CD4-positive, alpha-beta T cell treated with Interferon alpha-2 for 1 hour (primary cell): ENCODE measurements around the gene ELAVL1.
A peak's percentile ranks its signal among the peaks of the same experiment; 100 is the strongest.
"Not testable (repeated sequence)": the region's sequence is repeated elsewhere in the genome, so short reads cannot be mapped to it uniquely, and the experiment has no call there.

Experiments
- DNase-seq, 2 donors: peaks; one replicate each; pipeline ENCODE4 v3.0.0-alpha.2; 2020 to 2022

Gene ELAVL1

DNA sequence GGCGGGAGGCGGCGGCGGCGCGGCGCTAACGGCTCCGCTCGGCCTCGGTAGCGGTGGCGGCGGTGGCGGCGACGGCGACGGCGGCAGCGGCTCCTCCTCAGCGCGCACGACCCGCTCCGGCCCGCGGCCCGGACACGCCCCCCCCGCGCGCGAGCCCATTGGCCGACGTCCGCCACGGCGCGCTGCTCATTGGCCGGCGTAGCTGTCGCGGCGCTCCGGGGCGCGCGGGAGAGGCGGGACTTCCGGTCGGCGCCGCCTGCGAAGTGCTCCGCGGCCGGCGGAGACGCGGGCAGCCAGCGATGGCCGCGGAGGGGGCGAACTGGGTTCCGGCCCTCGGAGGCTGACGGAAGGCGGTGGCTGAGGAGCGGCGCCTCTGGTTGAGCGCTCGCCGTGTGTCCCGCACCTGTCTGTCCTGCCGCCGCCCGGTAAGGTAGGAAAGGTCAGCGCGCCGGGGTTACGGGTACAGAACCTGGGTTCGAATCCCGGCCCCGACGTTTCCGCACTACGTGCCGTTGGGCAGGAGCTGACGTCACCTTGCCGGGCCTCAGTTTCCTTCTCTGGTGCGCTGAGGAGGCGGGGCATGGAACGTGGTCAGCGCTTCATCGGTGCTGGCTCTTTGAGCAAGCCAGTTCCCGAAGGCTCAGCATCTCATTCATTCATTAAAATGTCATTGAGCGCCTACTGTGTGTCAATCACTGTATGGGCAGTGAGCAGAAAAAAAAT lies at the start of gene ELAVL1:
Gene ELAVL1 (minus strand): TSS at position 108 of the 723 bp plus-strand sequence. CDS start 13,826 bp downstream, outside the sequence.
- DNase-seq = peak; percentile 88 to 93

GRCh38 chr19:8054169-8054568 lies 48.7 kb upstream of the ELAVL1 start:
- DNase-seq = no peak

- no peak for DNase-seq
These were observed 47.0 kb upstream of the ELAVL1 start, which contains the start of gene CCL25 for GRCh38 chr19:8052464-8052859. TSS of gene CCL25 (plus strand) at chr19:8052760. CDS start at chr19:8053050, 290 bp downstream.

DNA sequence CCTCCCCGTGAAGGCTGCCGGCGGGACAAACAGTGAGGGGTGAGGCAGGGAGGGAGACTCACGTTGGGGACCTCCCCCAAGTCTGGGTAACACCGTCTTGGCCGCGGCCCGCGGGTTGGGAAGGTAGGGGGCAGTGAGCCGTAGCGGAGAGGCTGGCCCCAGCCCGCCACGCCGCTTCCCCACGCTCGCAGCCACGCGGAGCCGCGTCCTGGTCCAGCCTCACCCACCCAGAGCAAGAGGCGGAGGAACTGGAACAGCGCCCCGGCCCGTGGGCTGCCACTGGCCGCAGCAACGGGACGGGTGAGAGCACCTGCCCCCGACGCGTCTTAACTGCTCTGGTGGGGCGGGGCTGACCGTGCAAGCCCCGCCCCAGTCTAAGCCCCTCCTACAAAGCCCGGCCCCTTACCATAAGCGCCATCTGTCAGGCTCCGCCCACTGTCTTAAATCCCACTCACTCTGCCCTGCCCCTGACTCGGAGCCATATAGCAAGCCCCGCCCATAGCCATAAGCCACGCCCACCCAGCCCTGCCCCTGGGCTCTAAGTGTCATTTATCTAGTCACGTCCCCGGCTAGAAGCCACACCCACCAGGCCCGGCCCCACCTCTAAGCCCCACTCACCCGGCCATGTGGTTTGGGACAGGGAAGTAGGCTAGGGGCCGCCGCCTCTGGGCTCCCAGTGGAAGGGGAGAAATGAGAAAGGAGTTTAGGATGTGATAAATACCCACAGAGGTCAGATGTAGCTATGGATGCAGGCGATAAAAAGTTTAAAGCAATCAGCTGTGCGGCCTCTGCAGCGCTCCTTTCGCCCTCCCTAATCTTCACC lies 45.0 kb upstream of the ELAVL1 start:
- DNase-seq = peak; percentile 89 to 95

GRCh38 chr19:8046569-8047165 lies 41.2 kb upstream of the ELAVL1 start:
- DNase-seq = no peak

DNA sequence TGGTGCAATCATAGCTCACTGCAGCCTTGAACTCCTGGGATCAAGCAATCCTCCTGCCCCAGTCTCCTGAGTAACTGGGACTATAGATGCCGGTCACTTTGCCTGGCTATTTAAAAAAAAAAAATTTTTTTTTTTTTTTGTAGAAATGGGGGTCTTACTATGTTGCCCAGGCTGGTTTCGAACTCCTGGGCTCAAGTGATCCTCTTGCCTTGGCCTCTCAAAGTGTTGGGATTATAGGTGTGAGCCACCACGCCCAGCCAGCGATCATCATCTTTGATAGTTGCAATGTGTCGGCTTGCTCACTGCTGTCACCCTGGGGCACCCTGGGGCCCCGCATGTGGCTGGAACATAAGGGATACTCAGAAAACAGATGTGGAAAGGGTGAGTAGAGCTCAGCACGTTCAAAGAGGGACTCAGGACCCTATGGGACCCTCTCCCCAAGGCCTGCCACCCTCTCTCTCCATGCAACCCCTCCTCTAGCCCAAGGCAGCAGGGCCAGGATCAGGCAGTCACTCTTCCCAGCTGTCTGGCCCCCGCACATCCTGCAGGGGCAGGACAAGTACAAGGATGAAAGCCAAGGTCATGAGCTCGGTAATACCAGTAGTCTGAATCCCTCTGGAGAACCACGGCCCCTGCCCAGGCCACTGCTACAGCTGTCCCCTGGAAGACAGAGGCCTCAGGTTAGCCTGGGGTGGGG lies 40.6 kb upstream of the ELAVL1 start:
- DNase-seq = no peak

DNA sequence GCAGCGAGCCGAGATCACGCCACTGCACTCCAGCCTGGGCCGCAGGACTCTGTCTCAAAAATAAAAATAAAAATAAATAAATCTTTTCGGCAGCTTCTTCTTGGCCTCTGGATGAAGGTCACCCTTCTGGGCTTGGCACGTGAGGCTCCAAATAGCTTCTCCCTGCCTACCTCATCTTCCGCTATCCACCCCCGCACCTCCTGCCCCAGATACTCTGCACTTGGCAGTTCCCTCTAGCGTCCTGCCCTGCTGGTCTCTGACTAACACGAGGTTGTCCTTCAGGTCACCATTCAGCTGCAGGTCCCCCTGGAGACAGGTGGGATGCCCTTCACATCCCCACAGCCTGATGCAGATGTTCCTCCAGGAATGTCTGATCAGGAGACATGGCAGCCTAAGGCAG lies 38.6 kb upstream of the ELAVL1 start:
- DNase-seq = no peak

DNA sequence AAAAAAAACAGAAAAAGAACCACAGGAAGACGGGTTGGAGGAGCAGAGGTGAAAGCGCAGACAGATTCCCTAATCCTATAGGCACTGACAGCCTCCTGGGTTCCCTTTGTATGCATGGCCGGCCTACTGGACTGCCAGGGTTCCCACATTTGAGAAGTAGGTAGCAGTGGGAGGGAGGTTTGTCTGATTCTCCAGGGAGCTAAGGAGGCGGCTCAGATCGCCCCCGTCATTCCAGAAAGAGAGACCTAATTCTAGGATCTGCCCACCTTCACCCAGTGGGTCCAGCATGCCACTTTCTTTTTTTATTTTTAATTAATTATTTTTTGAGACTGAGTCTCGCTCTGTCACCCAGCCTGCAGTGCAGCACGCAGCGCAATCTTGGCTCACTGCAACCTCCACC lies 37.5 kb upstream of the ELAVL1 start:
- DNase-seq = no peak

- DNase-seq = no peak
These were observed 36.1 kb upstream of the ELAVL1 start for GRCh38 chr19:8041531-8041931.

- DNase-seq = no peak
These were observed 33.8 kb upstream of the ELAVL1 start for GRCh38 chr19:8039231-8039630.

- DNase-seq = no peak
These were observed 33.4 kb upstream of the ELAVL1 start for GRCh38 chr19:8038815-8039214.

- DNase-seq = no peak
These were observed 31.1 kb upstream of the ELAVL1 start for GRCh38 chr19:8036434-8037099.

DNA sequence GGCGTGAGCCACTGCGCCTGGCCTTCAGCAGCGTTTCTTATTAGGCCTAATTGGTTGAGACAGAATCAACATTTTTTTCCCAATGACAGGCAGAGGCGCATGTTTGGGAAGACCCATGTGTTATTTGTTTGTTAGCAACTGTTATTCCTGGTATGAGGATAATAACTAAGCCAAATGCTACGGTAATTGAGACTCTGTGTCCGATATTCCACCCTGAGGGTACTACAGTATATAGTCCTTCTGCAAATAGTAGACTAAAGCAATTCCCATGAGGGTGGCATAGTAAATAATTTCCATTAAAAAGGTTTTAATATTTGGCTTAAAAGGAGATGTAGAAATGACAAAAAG lies 28.7 kb upstream of the ELAVL1 start:
- no peak for DNase-seq

GRCh38 chr19:8033287-8034177 lies 28.1 kb upstream of the ELAVL1 start:
- DNase-seq = not testable (repeated sequence)

GRCh38 chr19:8030960-8031359 lies 25.5 kb upstream of the ELAVL1 start:
- no peak for DNase-seq

GRCh38 chr19:8028951-8029491 lies 23.6 kb upstream of the ELAVL1 start:
- DNase-seq = no peak

GRCh38 chr19:8025316-8025715 lies 19.9 kb upstream of the ELAVL1 start:
- DNase-seq = no peak

DNA sequence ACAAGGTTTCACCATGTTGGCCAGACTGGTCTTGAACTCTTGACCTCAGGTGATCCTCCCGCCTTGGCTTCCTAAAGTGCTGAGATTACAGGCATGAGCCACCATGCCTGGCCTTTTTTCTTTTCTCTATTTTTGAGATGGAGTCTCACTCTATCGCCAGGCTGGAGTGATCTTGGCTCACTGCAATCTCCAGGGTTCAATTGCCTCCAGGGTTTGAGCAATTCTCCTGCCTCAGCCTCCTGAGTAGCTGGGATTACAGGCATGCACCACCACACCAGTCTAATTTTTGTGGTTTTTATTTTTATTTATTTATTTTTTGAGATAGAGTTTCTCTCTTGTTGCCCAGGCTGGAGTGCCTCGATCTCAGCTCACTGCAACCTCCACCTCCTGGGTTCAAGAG lies 18.8 kb upstream of the ELAVL1 start:
- not testable (repeated sequence) for DNase-seq

DNA sequence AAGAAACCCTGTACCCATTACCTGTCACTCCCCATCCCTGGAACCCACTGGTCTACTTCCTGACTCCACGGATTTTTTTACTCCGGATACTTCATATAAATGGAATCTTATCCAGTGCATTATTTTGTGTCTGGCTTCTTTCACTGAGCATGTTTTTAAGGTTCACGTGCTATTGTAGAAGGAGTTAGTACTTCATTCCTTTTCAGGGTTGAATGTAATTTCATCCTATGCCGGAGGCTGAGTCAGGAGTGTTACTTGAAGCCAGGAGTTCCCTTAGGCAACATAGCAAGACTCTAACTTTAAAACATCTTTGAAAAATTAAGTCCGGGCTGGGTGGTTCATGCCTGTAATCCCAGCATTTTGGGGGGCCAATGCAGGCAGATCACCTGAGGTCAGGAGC lies 17.9 kb upstream of the ELAVL1 start:
- DNase-seq = no peak

DNA sequence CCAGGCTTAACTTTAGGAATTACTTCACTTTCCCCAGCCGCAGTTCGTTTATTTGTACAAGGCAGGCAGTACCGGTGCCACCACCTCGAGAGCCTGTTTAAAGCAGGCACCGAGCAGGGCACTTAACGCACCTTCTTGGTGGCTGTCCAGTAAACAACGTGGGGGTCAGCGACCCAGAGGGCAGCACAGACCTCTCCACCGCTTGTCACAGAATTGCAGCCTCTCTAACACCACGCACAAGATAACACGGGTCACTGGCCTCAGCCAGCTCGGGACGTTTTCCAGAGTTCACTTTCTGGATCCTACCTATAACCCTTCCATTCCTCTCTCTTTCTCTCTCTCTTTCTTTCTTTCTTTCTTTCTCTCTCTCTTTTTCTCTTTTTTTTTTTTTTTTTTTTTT lies 16.8 kb upstream of the ELAVL1 start:
- no peak for DNase-seq

GRCh38 chr19:8021374-8021773 lies 15.9 kb upstream of the ELAVL1 start:
- no peak for DNase-seq
